ENCODE results near the gene COL4A2. TPM values are rescaled to one million over a fixed set of nuclear protein-coding genes. Genes with fewer than 3 reads are reported as not detected.

The COL4A2 gene
- total RNA-seq, 1 experiment from 2014 or later: 1.6 TPM

DNA sequence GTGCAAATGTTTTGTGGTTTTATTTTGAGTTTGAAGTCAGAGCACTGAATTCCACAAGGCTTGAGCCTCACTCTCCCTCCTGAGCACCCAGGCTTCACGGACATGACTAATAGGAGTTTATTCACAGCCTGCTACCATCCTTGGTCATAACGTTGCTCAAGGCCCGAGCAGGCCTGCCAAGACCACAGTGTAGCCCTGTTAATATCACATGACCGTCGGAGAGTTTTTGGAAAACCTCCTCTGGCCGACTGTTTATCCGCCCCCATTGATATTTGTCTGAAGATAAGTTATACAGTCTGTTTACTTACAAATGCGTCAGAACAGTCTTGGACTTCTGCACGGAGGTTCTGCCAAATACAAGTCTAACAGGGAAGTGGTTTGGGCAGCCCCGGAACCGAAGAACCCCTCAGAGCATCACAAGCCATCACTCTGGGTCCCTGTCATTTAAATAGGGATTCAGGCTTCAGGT lies 89.9 kb downstream of the COL4A2 start:
- Histone ChIP-seq H3K9me3 (ENCODE audit: control insufficient read depth in 1 of 2, insufficient read depth in 1 of 2, low read depth in 1 of 2, low read length in 2 of 2) (no peaks in the 10 kb centered on the region), H4K20me1 (ENCODE audit: insufficient read depth) (no peaks in the 10 kb centered on the region), H3K36me3 (ENCODE audit: control insufficient read depth in 1 of 2, insufficient read depth in 2 of 2, low read length in 2 of 2) (no peaks in the 10 kb centered on the region), H3K27me3 (ENCODE audit: insufficient read depth, low read length) (no peaks in the 10 kb centered on the region), H3K4me3 (replicated peaks in 1 of 2; ENCODE audit: low read depth in 1 of 2, low read length in 2 of 2) (no peak overlapping the region), H3K27ac (ENCODE audit: low read depth, low read length) (no peak overlapping the region), H3K9me2 (ENCODE audit: insufficient read depth) (no peaks in the 10 kb centered on the region), H3K9ac (ENCODE audit: low read length) (no peak overlapping the region), H3K4me1 (ENCODE audit: control insufficient read depth in 1 of 2, insufficient read depth in 2 of 2, low read length in 2 of 2) (no peaks in the 10 kb centered on the region), H2AFZ (ENCODE audit: low read depth, low read length, poor library complexity, severe bottlenecking) (no peak overlapping the region), H3K79me2 (ENCODE audit: insufficient read depth, low read length) (no peaks in the 10 kb centered on the region), H3K4me2 (ENCODE audit: low read length) (no peak overlapping the region)
- BruUV-seq (replicated peaks): no TSS peak
- TF ChIP-seq JUND (IDR thresholded peaks at IDR 0.05): no peak
- no peak for TF ChIP-seq CBX3 (IDR thresholded peaks at IDR 0.05; ENCODE audit: low read depth)
- no peak for TF ChIP-seq RAD21 (IDR thresholded peaks at IDR 0.05; ENCODE audit: low read depth)
- TF ChIP-seq TCF7L2 (IDR thresholded peaks at IDR 0.05; ENCODE audit: borderline replicate concordance, extremely low read depth, insufficient read depth, insufficient read length): no peak
- no peak for TF ChIP-seq EZH2 (IDR thresholded peaks at IDR 0.05)
- TF ChIP-seq ELF1 (IDR thresholded peaks at IDR 0.05; ENCODE audit: borderline replicate concordance, low read depth): no peak
- no peak for TF ChIP-seq ATF3 (IDR thresholded peaks at IDR 0.05)
- ChIA-PET CTCF (no interaction called here), POLR2A (no interaction called here), RAD21 (ENCODE audit: low non-redundant PET in 1 of 2, low total read pairs in 2 of 2, uncharacterized antibody in 2 of 2, unreplicated experiment in 2 of 2) (no interaction called here)
- ATAC-seq (no peak), DNase-seq (ENCODE audit: low read depth, low spot score) (no peak)
- intact Hi-C loops (cut with micrococcal nuclease): no loop called here

- no peaks in the 10 kb centered on the region for H3K36me3 ChIP-seq (ENCODE audit: control insufficient read depth in 1 of 2, insufficient read depth in 2 of 2, low read length in 2 of 2)
- CTCF ChIA-PET: no interaction called here
- no peaks in the 10 kb centered on the region for H3K27me3 ChIP-seq (ENCODE audit: insufficient read depth, low read length)
- no peaks in the 10 kb centered on the region for H3K9me3 ChIP-seq (ENCODE audit: control insufficient read depth in 1 of 2, insufficient read depth in 1 of 2, low read depth in 1 of 2, low read length in 2 of 2)
- H3K27ac ChIP-seq (ENCODE audit: low read depth, low read length): no peak overlapping the region
- no peak overlapping the region for H3K4me2 ChIP-seq (ENCODE audit: low read length)
- BruUV-seq (replicated peaks): no TSS peak
- H3K4me1 ChIP-seq (ENCODE audit: control insufficient read depth in 1 of 2, insufficient read depth in 2 of 2, low read length in 2 of 2): no peaks in the 10 kb centered on the region
- intact Hi-C loops (cut with micrococcal nuclease): no loop called here
- H3K9me2 ChIP-seq (ENCODE audit: insufficient read depth): no peaks in the 10 kb centered on the region
- H4K20me1 ChIP-seq (ENCODE audit: insufficient read depth): no peaks in the 10 kb centered on the region
- no peak overlapping the region for H2AFZ ChIP-seq (ENCODE audit: low read depth, low read length, poor library complexity, severe bottlenecking)
- ATAC-seq (no peak), DNase-seq (ENCODE audit: low read depth, low spot score) (no peak)
- no peaks in the 10 kb centered on the region for H3K79me2 ChIP-seq (ENCODE audit: insufficient read depth, low read length)
- no peak overlapping the region for H3K9ac ChIP-seq (ENCODE audit: low read length)
- no peak overlapping the region for H3K4me3 ChIP-seq (replicated peaks in 1 of 2; ENCODE audit: low read depth in 1 of 2, low read length in 2 of 2)
- POLR2A ChIA-PET: no interaction called here
- RAD21 ChIA-PET (ENCODE audit: low non-redundant PET in 1 of 2, low total read pairs in 2 of 2, uncharacterized antibody in 2 of 2, unreplicated experiment in 2 of 2): no interaction called here
- TF ChIP-seq SIN3A (IDR thresholded peaks at IDR 0.05; ENCODE audit: low read depth) (no peak), YY1 (IDR thresholded peaks at IDR 0.05; ENCODE audit: extremely low read depth, insufficient replicate concordance, low read depth, low read length) (no peak), RAD21 (IDR thresholded peaks at IDR 0.05; ENCODE audit: low read depth) (no peak), POLR2AphosphoS5 (IDR thresholded peaks at IDR 0.05; ENCODE audit: low read depth, low read length) (no peak), SRF (IDR thresholded peaks at IDR 0.05; ENCODE audit: low read depth) (no peak), JUND (IDR thresholded peaks at IDR 0.05) (no peak), CEBPB (IDR thresholded peaks at IDR 0.05; ENCODE audit: low read depth) (no peak), ELF1 (IDR thresholded peaks at IDR 0.05; ENCODE audit: borderline replicate concordance, low read depth) (no peak), CTCF (IDR thresholded peaks at IDR 0.05 in 2 of 3, conservative IDR thresholded peaks at IDR 0.05 in 1 of 3; ENCODE audit: borderline replicate concordance in 1 of 3, insufficient read depth in 1 of 3, low read depth in 2 of 3, low read length in 2 of 3) (no peak), POLR2A (IDR thresholded peaks at IDR 0.05; ENCODE audit: borderline replicate concordance, extremely low read depth, insufficient read depth, insufficient read length) (no peak), TCF7L2 (IDR thresholded peaks at IDR 0.05; ENCODE audit: borderline replicate concordance, extremely low read depth, insufficient read depth, insufficient read length) (no peak), ATF3 (IDR thresholded peaks at IDR 0.05) (no peak), ZBTB33 (IDR thresholded peaks at IDR 0.05; ENCODE audit: extremely low read depth, insufficient replicate concordance, low read length) (no peak), ZFX (IDR thresholded peaks at IDR 0.05) (no peak)
These were observed 90.5 kb downstream of the COL4A2 start for GRCh38 chr13:110397436-110398115.
